HCT116 (cell line): Measurements from ENCODE around the gene FBXL13. TPM values are rescaled to one million over a fixed set of nuclear protein-coding genes. Genes with fewer than 3 reads are reported as not detected.
A peak's percentile ranks its signal among the peaks of the same experiment; 100 is the strongest.

ENCODE experiments used
- ATAC-seq: fragments of 200-7000 bp; cut with Tn5 transposase; 2 replicates; pipeline ENCODE4 v1.9.1; 2020; ENCODE audit warnings: mild to moderate bottlenecking, moderate library complexity
- BruUV-seq: library from RNA; stranded (reverse); fragments of 400-500 nt; replicated peaks from 2 replicates; lab custom pipeline; 2021; lab: Mats Ljungman, UMichigan
- CTCF ChIA-PET: fragments of 300-600 bp; sonication (Branson Sonifier 250); formaldehyde crosslinking; loops from one replicate; lab custom pipeline; 2021; ENCODE audit warnings: antibody characterized with exemption; lab: Charles Lee
- POLR2A ChIA-PET: fragments of 300-600, 350-600 bp; sonication (Branson Sonifier 250); formaldehyde crosslinking; loops from one replicate; lab custom pipeline; 2021; ENCODE audit warnings: antibody characterized with exemption; lab: Charles Lee
- RAD21 ChIA-PET, 2 experiments: fragments of 300-600 bp; sonication (Branson Sonifier 250); formaldehyde crosslinking; loops; one replicate each; lab custom pipeline; 2023; ENCODE audit warnings: low total read pairs in 2 of 2; ENCODE audit not compliant: uncharacterized antibody in 2 of 2, unreplicated experiment in 2 of 2, low non-redundant PET in 1 of 2; lab: Charles Lee
- DNase-seq: peaks from one replicate; pipeline ENCODE4 v3.0.0-alpha.2; 2010; ENCODE audit warnings: low read depth, low spot score
- H2AFZ ChIP-seq: fragments of 200-600 bp; shearing (Covaris generic), sonication (generic); 2 replicates; pipeline ENCODE4 v1.6.1; 2017; ENCODE audit warnings: low read depth, mixed run types, mixed read lengths, antibody characterized with exemption, low read length; ENCODE audit not compliant: poor library complexity, severe bottlenecking
- H3K27ac ChIP-seq: 2 replicates; pipeline ENCODE4 v1.5.1; 2012; ENCODE audit warnings: low read depth, low read length
- H3K27me3 ChIP-seq: fragments of 200-600 bp; sonication (generic); 2 replicates; pipeline ENCODE4 v1.6.1; 2016; ENCODE audit warnings: mixed run types, low read length, mixed read lengths; ENCODE audit not compliant: insufficient read depth
- H3K36me3 ChIP-seq, 2 experiments: fragments of 200-500 bp in 1 of 2; fragments of 200-600 bp in 1 of 2; sonication (Bioruptor generic) in 1 of 2; sonication (generic) in 1 of 2; 2 replicates each; pipeline versions ENCODE4 v1.5.1 to v1.6.1; 2014 to 2016; ENCODE audit warnings: low read length in 2 of 2, inconsistent platforms in 1 of 2, mixed read lengths in 1 of 2, mixed run types in 1 of 2; ENCODE audit not compliant: insufficient read depth in 2 of 2, control insufficient read depth in 1 of 2
- H3K4me1 ChIP-seq, 2 experiments: fragments of 200-600 bp in 1 of 2; sonication (generic) in 1 of 2; 2 replicates each; pipeline versions ENCODE4 v1.5.1 to v1.6.1; 2012 to 2017; ENCODE audit warnings: low read length in 2 of 2, inconsistent platforms in 1 of 2, mild to moderate bottlenecking in 1 of 2, mixed read lengths in 1 of 2, mixed run types in 1 of 2, moderate library complexity in 1 of 2; ENCODE audit not compliant: insufficient read depth in 2 of 2, control insufficient read depth in 1 of 2
- H3K4me2 ChIP-seq: fragments of 200-600 bp; sonication (generic); 2 replicates; pipeline ENCODE4 v1.6.1; 2017; ENCODE audit warnings: mixed run types, low read length, mixed read lengths
- H3K4me3 ChIP-seq, 2 experiments: fragments of 200-600 bp in 1 of 2; sonication (generic) in 1 of 2; replicated peaks in 1 of 2; 2 replicates each; pipeline ENCODE4 v1.5.1; 2011 to 2016; ENCODE audit warnings: low read length in 2 of 2, control low read depth in 1 of 2, low read depth in 1 of 2, mild to moderate bottlenecking in 1 of 2, mixed read lengths in 1 of 2, mixed run types in 1 of 2
- H3K79me2 ChIP-seq: fragments of 200-600 bp; sonication (generic); 2 replicates; pipeline ENCODE4 v1.6.1; 2017; ENCODE audit warnings: mild to moderate bottlenecking, mixed run types, low read length, moderate library complexity, mixed read lengths; ENCODE audit not compliant: insufficient read depth
- H3K9ac ChIP-seq: fragments of 200-600 bp; sonication (generic); 2 replicates; pipeline ENCODE4 v1.6.1; 2016; ENCODE audit warnings: low read length, mixed read lengths
- H3K9me2 ChIP-seq: fragments of 200-600 bp; sonication (generic), shearing (Covaris generic); 2 replicates; pipeline ENCODE4 v1.6.1; 2017; ENCODE audit warnings: mixed run types, mild to moderate bottlenecking, moderate library complexity; ENCODE audit not compliant: insufficient read depth
- H3K9me3 ChIP-seq, 2 experiments: fragments of 200-500 bp in 1 of 2; fragments of 200-600 bp in 1 of 2; sonication (Bioruptor generic) in 1 of 2; sonication (generic) in 1 of 2; 2 replicates each; pipeline ENCODE4 v1.6.1; 2014 to 2017; ENCODE audit warnings: low read length in 2 of 2, mixed read lengths in 2 of 2, inconsistent platforms in 1 of 2, low read depth in 1 of 2, mild to moderate bottlenecking in 1 of 2, mixed run types in 1 of 2, moderate library complexity in 1 of 2; ENCODE audit not compliant: control insufficient read depth in 1 of 2, insufficient read depth in 1 of 2
- H4K20me1 ChIP-seq: fragments of 200-600 bp; sonication (generic), shearing (Covaris generic); 2 replicates; pipeline ENCODE4 v1.6.1; 2017; ENCODE audit warnings: mixed run types, mild to moderate bottlenecking, moderate library complexity; ENCODE audit not compliant: insufficient read depth
- CEBPB ChIP-seq: IDR thresholded peaks from 2 replicates; pipeline ENCODE4 v1.6.1; 2012; ENCODE audit warnings: low read depth
- CTCF ChIP-seq, 3 experiments: fragments of 200-600 bp in 1 of 3; sonication (generic) in 1 of 3; IDR thresholded peaks in 2 of 3; conservative IDR thresholded peaks in 1 of 3; 2 replicates each; pipeline ENCODE4 v1.5.1; 2012 to 2017; ENCODE audit warnings: low read depth in 2 of 3, low read length in 2 of 3, antibody characterized with exemption in 1 of 3, borderline replicate concordance in 1 of 3, control low read depth in 1 of 3, mild to moderate bottlenecking in 1 of 3, mixed read lengths in 1 of 3, mixed run types in 1 of 3, moderate library complexity in 1 of 3; ENCODE audit not compliant: insufficient read depth in 1 of 3
- EZH2 ChIP-seq: fragments of 200-600 bp; sonication (generic); IDR thresholded peaks from 2 replicates; pipeline ENCODE4 v1.6.1; 2017; ENCODE audit warnings: antibody characterized with exemption, mixed run types
- JUND ChIP-seq: IDR thresholded peaks from 2 replicates; pipeline ENCODE4 v1.6.1; 2012
- MAX ChIP-seq: IDR thresholded peaks from 2 replicates; pipeline ENCODE4 v1.6.1; 2012
- RAD21 ChIP-seq: IDR thresholded peaks from 2 replicates; pipeline ENCODE4 v1.6.1; 2012; ENCODE audit warnings: low read depth, mild to moderate bottlenecking
- SIN3A ChIP-seq: IDR thresholded peaks from 2 replicates; pipeline ENCODE4 v1.6.1; 2012; ENCODE audit warnings: low read depth
- TCF7L2 ChIP-seq: IDR thresholded peaks from 2 replicates; pipeline ENCODE4 v1.7.0; 2011; ENCODE audit warnings: borderline replicate concordance, inconsistent platforms; ENCODE audit not compliant: insufficient read depth, insufficient read length; ENCODE audit errors: extremely low read depth
- intact Hi-C: fragments of 100-400 bp; cut with micrococcal nuclease; formaldehyde crosslinking; loops from 2 replicates; pipeline ENCODE4 v1.10.0; 2022
- total RNA-seq: library from RNA; stranded (reverse); gene quantifications from one replicate; pipeline ENCODE4 v1.2.1, GENCODE V29; 2021; ENCODE audit not compliant: unreplicated experiment

Gene FBXL13
- total RNA-seq, 1 experiment from 2014 or later = 1.0 TPM

- ATAC-seq (peak; percentile 80), DNase-seq (peak; percentile 24)
- intact Hi-C loops = no loop called here
- TF ChIP-seq SIN3A = no peak
- TF ChIP-seq TCF7L2 = no peak
- TF ChIP-seq CTCF (IDR thresholded peaks at IDR 0.05 in 2 of 3, conservative IDR thresholded peaks at IDR 0.05 in 1 of 3; ENCODE audit: borderline replicate concordance in 1 of 3, insufficient read depth in 1 of 3, low read depth in 2 of 3, low read length in 2 of 3) = peak; percentile 48 to 80 (median 65); a peak in 5 of 6 replicates
- peak; percentile 69 for TF ChIP-seq RAD21
- ChIA-PET CTCF (interaction anchor here (0.6 to 1.6 kb wide), 3 partner anchors 9 to 317 kb away, joined by 3 to 10 read pairs (median 8); partner anchors contain the start of genes ARMC10 and FAM185A), RAD21 (interaction anchor here in 1 of 2 experiments (0.7 kb wide), 1 partner anchor 308 kb away, joined by 3 read pairs; no protein-coding TSS in a partner anchor), POLR2A (no interaction called here)
- Histone ChIP-seq H2AFZ (no peak overlapping the region), H4K20me1 (no peaks in the 10 kb centered on the region), H3K27ac (no peak overlapping the region), H3K79me2 (no peaks in the 10 kb centered on the region), H3K9me3 (no peaks in the 10 kb centered on the region), H3K4me2 (no peak overlapping the region), H3K4me1 (peaks cover 5 to 14% of the 10 kb centered on the region in 2 experiments; a peak in 3 of 4 replicates), H3K27me3 (no peaks in the 10 kb centered on the region), H3K36me3 (no peaks in the 10 kb centered on the region), H3K4me3 (no peak overlapping the region), H3K9ac (no peak overlapping the region), H3K9me2 (no peaks in the 10 kb centered on the region)
- no TSS peak for BruUV-seq
Observed at GRCh38 chr7:103065667-103066066, 8.9 kb downstream of the FBXL13 start.

- Histone ChIP-seq H3K27ac (no peak overlapping the region), H3K4me3 (no peak overlapping the region), H3K36me3 (no peaks in the 10 kb centered on the region), H3K9ac (no peak overlapping the region), H3K9me2 (no peaks in the 10 kb centered on the region), H3K9me3 (no peaks in the 10 kb centered on the region), H3K4me2 (no peak overlapping the region), H3K79me2 (no peaks in the 10 kb centered on the region), H3K4me1 (peaks cover 5 to 14% of the 10 kb centered on the region in 2 experiments; a peak in 3 of 4 replicates), H3K27me3 (no peaks in the 10 kb centered on the region), H2AFZ (no peak overlapping the region), H4K20me1 (no peaks in the 10 kb centered on the region)
- intact Hi-C loops = loop anchor here (2.0 to 5.0 kb wide), 2 partner anchors 147 to 305 kb away; no protein-coding TSS in a partner anchor
- ChIA-PET CTCF (no interaction called here), RAD21 (no interaction called here), POLR2A (no interaction called here)
- no peak for DNase-seq
- BruUV-seq = no TSS peak
- TF ChIP-seq CTCF (IDR thresholded peaks at IDR 0.05 in 2 of 3, conservative IDR thresholded peaks at IDR 0.05 in 1 of 3; ENCODE audit: borderline replicate concordance in 1 of 3, insufficient read depth in 1 of 3, low read depth in 2 of 3, low read length in 2 of 3) (peak in 2 of 3 experiments; percentile 17 to 22; a peak in 1 of 6 replicates), SIN3A (no peak), CEBPB (no peak), EZH2 (no peak), JUND (no peak), MAX (no peak)
- no peak for ATAC-seq
Observed at GRCh38 chr7:103063895-103064294, 10.7 kb downstream of the FBXL13 start.
